ENCODE results near the gene PRF1.

Gene PRF1

GRCh38 chr10:70619271-70620019 is 16.9 kb upstream of the PRF1 start:
- Histone ChIP-seq H3K27ac (no peak overlapping the region), H3K36me3 (replicated peaks) (no peaks in the 10 kb centered on the region), H3K4me3 (ENCODE audit: low read depth, low read length) (no peak overlapping the region), H3K27me3 (replicated peaks) (no peaks in the 10 kb centered on the region)
- in situ Hi-C loops (cut with HindIII; ENCODE audit: low pct_ligation_motif_present, low sequenced_read_pairs): no loop called here
- DNase-seq: peak; percentile 34
- TF ChIP-seq, protein P1, sequence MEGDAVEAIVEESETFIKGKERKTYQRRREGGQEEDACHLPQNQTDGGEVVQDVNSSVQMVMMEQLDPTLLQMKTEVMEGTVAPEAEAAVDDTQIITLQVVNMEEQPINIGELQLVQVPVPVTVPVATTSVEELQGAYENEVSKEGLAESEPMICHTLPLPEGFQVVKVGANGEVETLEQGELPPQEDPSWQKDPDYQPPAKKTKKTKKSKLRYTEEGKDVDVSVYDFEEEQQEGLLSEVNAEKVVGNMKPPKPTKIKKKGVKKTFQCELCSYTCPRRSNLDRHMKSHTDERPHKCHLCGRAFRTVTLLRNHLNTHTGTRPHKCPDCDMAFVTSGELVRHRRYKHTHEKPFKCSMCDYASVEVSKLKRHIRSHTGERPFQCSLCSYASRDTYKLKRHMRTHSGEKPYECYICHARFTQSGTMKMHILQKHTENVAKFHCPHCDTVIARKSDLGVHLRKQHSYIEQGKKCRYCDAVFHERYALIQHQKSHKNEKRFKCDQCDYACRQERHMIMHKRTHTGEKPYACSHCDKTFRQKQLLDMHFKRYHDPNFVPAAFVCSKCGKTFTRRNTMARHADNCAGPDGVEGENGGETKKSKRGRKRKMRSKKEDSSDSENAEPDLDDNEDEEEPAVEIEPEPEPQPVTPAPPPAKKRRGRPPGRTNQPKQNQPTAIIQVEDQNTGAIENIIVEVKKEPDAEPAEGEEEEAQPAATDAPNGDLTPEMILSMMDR (IDR thresholded peaks at IDR 0.05; ENCODE audit: low read depth, low read length, missing control alignments): peak; percentile 51

- Histone ChIP-seq H3K36me3 (replicated peaks) (no peaks in the 10 kb centered on the region), H3K4me3 (ENCODE audit: low read depth, low read length) (no peak overlapping the region), H3K27me3 (replicated peaks) (no peaks in the 10 kb centered on the region), H3K27ac (no peak overlapping the region)
- DNase-seq: no peak
- in situ Hi-C loops (cut with HindIII; ENCODE audit: low pct_ligation_motif_present, low sequenced_read_pairs): no loop called here
- TF ChIP-seq, protein P1 (IDR thresholded peaks at IDR 0.05; ENCODE audit: low read depth, low read length, missing control alignments): no peak
Observed at GRCh38 chr10:70618663-70619062, 16.1 kb upstream of the PRF1 start.

DNA sequence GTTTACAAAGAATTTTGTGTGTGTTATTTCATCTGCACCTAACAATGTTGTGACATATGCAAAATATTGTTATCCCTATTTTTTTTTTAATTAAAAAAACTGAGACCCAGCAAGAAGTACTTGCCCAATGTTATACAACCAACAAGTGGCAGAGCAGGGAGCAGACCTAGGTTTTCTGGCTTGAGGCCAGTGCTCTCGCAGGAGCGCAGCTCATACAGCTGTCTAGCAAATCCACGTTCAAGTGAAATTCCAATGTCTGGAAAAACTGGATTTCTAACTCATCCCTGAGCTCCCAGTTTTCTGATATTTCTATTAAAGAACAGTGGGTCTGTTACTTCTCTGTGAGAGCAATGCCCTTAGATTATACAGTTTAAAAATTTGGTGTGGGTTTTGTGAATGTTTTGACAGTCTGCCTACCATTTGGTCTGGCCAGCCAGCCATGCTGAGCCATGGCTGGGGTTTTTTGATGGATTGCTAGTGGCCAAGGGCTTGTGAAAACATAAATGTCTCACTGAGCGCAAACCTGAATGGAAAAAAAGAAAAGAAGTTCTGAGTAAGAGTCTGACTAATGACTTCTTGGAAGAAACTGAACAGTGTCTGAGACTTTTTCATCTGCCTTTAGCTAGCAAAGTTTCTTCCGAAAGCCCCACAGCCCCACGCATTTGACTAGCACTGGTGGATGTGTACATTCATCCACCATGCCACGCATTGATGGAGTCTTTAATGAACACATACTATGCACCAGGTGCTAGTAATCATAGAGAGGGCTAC is 15.4 kb upstream of the PRF1 start:
- TF ChIP-seq, protein P1 (IDR thresholded peaks at IDR 0.05; ENCODE audit: low read depth, low read length, missing control alignments): no peak
- no peak overlapping the region for H3K27ac ChIP-seq
- no peak overlapping the region for H3K4me3 ChIP-seq (ENCODE audit: low read depth, low read length)
- DNase-seq: peak; percentile 25
- in situ Hi-C loops (cut with HindIII; ENCODE audit: low pct_ligation_motif_present, low sequenced_read_pairs): no loop called here
- H3K36me3 ChIP-seq (replicated peaks): no peaks in the 10 kb centered on the region
- no peaks in the 10 kb centered on the region for H3K27me3 ChIP-seq (replicated peaks)

- Histone ChIP-seq H3K4me3 (ENCODE audit: low read depth, low read length) (no peak overlapping the region), H3K27me3 (replicated peaks) (no peaks in the 10 kb centered on the region), H3K36me3 (replicated peaks) (no peaks in the 10 kb centered on the region), H3K27ac (no peak overlapping the region)
- in situ Hi-C loops (cut with HindIII; ENCODE audit: low pct_ligation_motif_present, low sequenced_read_pairs): no loop called here
- TF ChIP-seq, protein P1 (IDR thresholded peaks at IDR 0.05; ENCODE audit: low read depth, low read length, missing control alignments): no peak
- DNase-seq: no peak
Observed at GRCh38 chr10:70616761-70617160, 14.2 kb upstream of the PRF1 start.

DNA sequence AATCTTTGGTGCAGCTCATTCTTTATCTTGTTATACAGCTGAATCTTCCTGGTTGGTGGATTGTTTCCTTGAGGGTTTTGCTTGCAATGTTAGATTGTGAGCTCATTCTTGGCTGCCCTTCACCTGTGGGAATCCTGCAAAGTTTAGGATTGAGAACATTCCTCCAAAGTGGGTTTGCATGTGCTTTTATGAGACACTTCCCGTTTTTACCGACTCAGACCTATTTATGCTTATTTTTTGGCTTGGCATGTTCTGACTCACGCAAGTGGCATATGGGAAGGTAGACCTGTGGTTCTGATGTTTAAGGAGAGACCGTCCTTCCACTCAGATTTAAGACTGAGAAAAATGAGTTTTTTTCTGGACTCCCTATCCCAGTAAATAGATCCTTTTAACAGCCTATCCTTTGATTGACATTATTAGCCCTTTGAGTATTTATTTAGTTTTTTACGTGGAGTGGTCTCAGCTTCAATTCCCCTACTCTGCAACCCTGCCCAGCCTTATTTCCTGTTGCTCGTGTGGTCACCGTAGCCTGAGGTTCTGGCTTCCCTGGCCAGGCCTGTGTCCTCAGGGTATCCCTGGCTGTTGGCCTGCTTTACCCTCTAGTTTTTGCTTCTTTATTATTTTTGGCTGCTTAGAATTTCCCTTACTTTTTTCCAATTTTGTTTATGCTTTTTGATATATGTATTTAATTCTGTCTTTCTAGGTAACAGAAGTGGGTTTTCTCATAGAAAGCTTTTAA is 13.4 kb upstream of the PRF1 start:
- H3K27ac ChIP-seq: no peak overlapping the region
- DNase-seq: no peak
- TF ChIP-seq, protein P1 (IDR thresholded peaks at IDR 0.05; ENCODE audit: low read depth, low read length, missing control alignments): no peak
- no peaks in the 10 kb centered on the region for H3K27me3 ChIP-seq (replicated peaks)
- no peak overlapping the region for H3K4me3 ChIP-seq (ENCODE audit: low read depth, low read length)
- in situ Hi-C loops (cut with HindIII; ENCODE audit: low pct_ligation_motif_present, low sequenced_read_pairs): no loop called here
- H3K36me3 ChIP-seq (replicated peaks): no peaks in the 10 kb centered on the region

Measured in brain microvascular endothelial cell (primary cell).